HG03139 (cell line): ENCODE data around the gene AFAP1L2.

Experiments
- ATAC-seq: cut with Tn5 transposase; IDR thresholded peaks from one replicate; pipeline ENCODE4 v1.9.1; 2021; ENCODE audit not compliant: unreplicated experiment

The AFAP1L2 gene

GRCh38 chr10:114412907-114413797, 8.8 kb upstream of the AFAP1L2 start:
- ATAC-seq = no peak

- ATAC-seq = no peak
Measured at GRCh38 chr10:114408968-114409444, 4.7 kb upstream of the AFAP1L2 start.

GRCh38 chr10:114408112-114408967, 4.0 kb upstream of the AFAP1L2 start:
- ATAC-seq = no peak

- no peak for ATAC-seq
Measured at GRCh38 chr10:114406455-114406854, 2.2 kb upstream of the AFAP1L2 start.

- ATAC-seq = no peak
Measured at GRCh38 chr10:114405011-114405350, 679 bp upstream of the AFAP1L2 start.

GRCh38 chr10:114403541-114404161, 651 bp downstream of the AFAP1L2 start:
- no peak for ATAC-seq

- ATAC-seq = no peak
Measured at GRCh38 chr10:114402871-114403540, 1.3 kb downstream of the AFAP1L2 start.

GRCh38 chr10:114402233-114402632, 2.1 kb downstream of the AFAP1L2 start:
- ATAC-seq = no peak

GRCh38 chr10:114401195-114401791, 3.0 kb downstream of the AFAP1L2 start:
- ATAC-seq = no peak

GRCh38 chr10:114400091-114400490, 4.2 kb downstream of the AFAP1L2 start:
- no peak for ATAC-seq

GRCh38 chr10:114399576-114399975, 4.7 kb downstream of the AFAP1L2 start:
- no peak for ATAC-seq

GRCh38 chr10:114398587-114399331, 5.5 kb downstream of the AFAP1L2 start:
- no peak for ATAC-seq

- ATAC-seq = no peak
Measured at GRCh38 chr10:114397651-114398145, 6.6 kb downstream of the AFAP1L2 start.

GRCh38 chr10:114396464-114396863, 7.8 kb downstream of the AFAP1L2 start:
- ATAC-seq = no peak

- no peak for ATAC-seq
Measured at GRCh38 chr10:114395366-114396022, 8.8 kb downstream of the AFAP1L2 start.

- ATAC-seq = no peak
Measured at GRCh38 chr10:114394531-114394930, 9.8 kb downstream of the AFAP1L2 start.

GRCh38 chr10:114393886-114394285, 10.4 kb downstream of the AFAP1L2 start:
- no peak for ATAC-seq

GRCh38 chr10:114393482-114393881, 10.8 kb downstream of the AFAP1L2 start:
- ATAC-seq = no peak
